Tibial nerve (tissue), 3 donors: ENCODE results near the gene CCDC57.

Source experiments
- CTCF ChIP-seq, 5 experiments: fragments of 200-600 bp in 3 of 5; fragments of 450-650 bp in 2 of 5; sonication (generic) in 3 of 5; IDR thresholded peaks; one replicate each; pipeline ENCODE4 v1.5.1; 2016 to 2019; ENCODE audit warnings: antibody characterized with exemption in 5 of 5, mild to moderate bottlenecking in 3 of 5, moderate library complexity in 2 of 5
- POLR2A ChIP-seq, 2 donors: fragments of 450-650 bp; IDR thresholded peaks; one replicate each; pipeline ENCODE4 v1.6.1; 2017; ENCODE audit warnings: antibody characterized with exemption in 2 of 2, mild to moderate bottlenecking in 2 of 2, moderate library complexity in 2 of 2

GRCh38 chr17:82213251-82214011 lies 789 bp upstream of the CCDC57 start:
- no peak for TF ChIP-seq CTCF (IDR thresholded peaks at IDR 0.05)
- no peak for TF ChIP-seq POLR2A (IDR thresholded peaks at IDR 0.05)
